H9 (cell line): ENCODE results near the gene PRRX2. TPM values are rescaled to one million over a fixed set of nuclear protein-coding genes. Genes with fewer than 3 reads are reported as not detected.

Source experiments
- DNase-seq: peaks from one replicate; pipeline ENCODE4 v3.0.0-alpha.2; 2017
- H2AFZ ChIP-seq: one replicate; pipeline ENCODE4 v1.6.1; 2013; ENCODE audit warnings: mild to moderate bottlenecking, low read length, control low read depth, moderate library complexity
- H2AK5ac ChIP-seq: 2 replicates; pipeline ENCODE4 v1.6.1; 2013; ENCODE audit warnings: low read length, control low read depth, mixed read lengths; ENCODE audit not compliant: insufficient read length
- H2BK120ac ChIP-seq: one replicate; pipeline ENCODE4 v1.6.1; 2013; ENCODE audit warnings: low read depth, mild to moderate bottlenecking, low read length, control low read depth, inconsistent platforms; ENCODE audit not compliant: poor library complexity, severe bottlenecking
- H2BK12ac ChIP-seq: 2 replicates; pipeline ENCODE4 v1.6.1; 2013; ENCODE audit warnings: low read length, control low read depth, mixed read lengths, low read depth; ENCODE audit not compliant: insufficient read length
- H2BK15ac ChIP-seq: 2 replicates; pipeline ENCODE4 v1.6.1; 2013; ENCODE audit warnings: low read depth, low read length, control low read depth
- H2BK20ac ChIP-seq: one replicate; pipeline ENCODE4 v1.6.1; 2013; ENCODE audit warnings: low read depth, mild to moderate bottlenecking, low read length, control low read depth, inconsistent platforms; ENCODE audit not compliant: poor library complexity, severe bottlenecking
- H2BK5ac ChIP-seq: 2 replicates; pipeline ENCODE4 v1.6.1; 2013; ENCODE audit warnings: low read length, control low read depth, mixed read lengths; ENCODE audit not compliant: insufficient read length
- H3K14ac ChIP-seq: 2 replicates; pipeline ENCODE4 v1.6.1; 2013; ENCODE audit warnings: low read length, control low read depth; ENCODE audit not compliant: insufficient read depth
- H3K18ac ChIP-seq: 2 replicates; pipeline ENCODE4 v1.6.1; 2013; ENCODE audit warnings: low read depth, mild to moderate bottlenecking, mixed read lengths, low read length, control low read depth; ENCODE audit not compliant: insufficient read length
- H3K23ac ChIP-seq: 2 replicates; pipeline ENCODE4 v1.6.1; 2013; ENCODE audit warnings: low read length, control low read depth, mixed read lengths, low read depth; ENCODE audit not compliant: insufficient read length
- H3K23me2 ChIP-seq: 2 replicates; pipeline ENCODE4 v1.6.1; 2013; ENCODE audit warnings: low read depth, mild to moderate bottlenecking, mixed read lengths, low read length, control low read depth; ENCODE audit not compliant: insufficient read length, poor library complexity, severe bottlenecking
- H3K27ac ChIP-seq: 2 replicates; pipeline ENCODE4 v1.5.1; 2013; ENCODE audit warnings: low read length, control low read depth, mixed read lengths, low read depth; ENCODE audit not compliant: insufficient read length
- H3K27me3 ChIP-seq: 2 replicates; pipeline ENCODE4 v1.6.1; 2013; ENCODE audit warnings: low read length, control low read depth, inconsistent platforms; ENCODE audit not compliant: insufficient read depth
- H3K4ac ChIP-seq: 2 replicates; pipeline ENCODE4 v1.6.1; 2013; ENCODE audit warnings: low read depth, mild to moderate bottlenecking, control low read depth, inconsistent platforms, low read length, moderate library complexity
- H3K4me1 ChIP-seq: 2 replicates; pipeline ENCODE4 v1.6.1; 2013; ENCODE audit warnings: low read length, control low read depth, inconsistent platforms; ENCODE audit not compliant: insufficient read depth
- H3K4me2 ChIP-seq: 2 replicates; pipeline ENCODE4 v1.6.1; 2013; ENCODE audit warnings: low read length, control low read depth, mixed read lengths; ENCODE audit not compliant: insufficient read length, insufficient read depth
- H3K56ac ChIP-seq: 2 replicates; pipeline ENCODE4 v1.6.1; 2013; ENCODE audit warnings: low read depth, mild to moderate bottlenecking, mixed read lengths, low read length, control low read depth; ENCODE audit not compliant: insufficient read length
- H3K79me1 ChIP-seq: 2 replicates; pipeline ENCODE4 v1.6.1; 2013; ENCODE audit warnings: low read depth, mild to moderate bottlenecking, moderate library complexity, low read length, control low read depth, inconsistent platforms; ENCODE audit not compliant: insufficient read depth, poor library complexity, severe bottlenecking
- H3K79me2 ChIP-seq: 2 replicates; pipeline ENCODE4 v1.6.1; 2013; ENCODE audit warnings: low read length, control low read depth, inconsistent platforms; ENCODE audit not compliant: insufficient read depth
- H3K9ac ChIP-seq: 2 replicates; pipeline ENCODE4 v1.6.1; 2013; ENCODE audit warnings: low read length, control low read depth, mixed read lengths; ENCODE audit not compliant: insufficient read length; ENCODE audit errors: extremely low read depth
- H3K9me3 ChIP-seq: one replicate; pipeline ENCODE4 v1.6.1; 2013; ENCODE audit warnings: low read depth, low read length, inconsistent platforms; ENCODE audit not compliant: control insufficient read depth
- H3T11ph ChIP-seq: one replicate; pipeline ENCODE4 v1.6.1; 2013; ENCODE audit warnings: mild to moderate bottlenecking, low read length, control low read depth, inconsistent platforms
- H4K20me1 ChIP-seq: one replicate; pipeline ENCODE4 v1.6.1; 2013; ENCODE audit not compliant: control insufficient read depth, insufficient read length, insufficient read depth
- H4K5ac ChIP-seq: 2 replicates; pipeline ENCODE4 v1.6.1; 2013; ENCODE audit warnings: low read depth, mild to moderate bottlenecking, mixed read lengths, low read length, control low read depth; ENCODE audit not compliant: insufficient read length
- H4K8ac ChIP-seq: replicated peaks from 2 replicates; pipeline ENCODE4 v1.6.1; 2013; ENCODE audit warnings: low read length, control low read depth, mixed read lengths, low read depth; ENCODE audit not compliant: insufficient read length
- H4K91ac ChIP-seq: 2 replicates; pipeline ENCODE4 v1.6.1; 2013; ENCODE audit warnings: low read depth, mild to moderate bottlenecking, moderate library complexity, mixed read lengths, low read length, control low read depth; ENCODE audit not compliant: insufficient read length
- H3K27ac Mint-ChIP-seq, 3 experiments: 2 replicates in 2 of 3; 3 replicates in 1 of 3; pipeline ENCODE4 v1.8.0; 2020 to 2021; ENCODE audit warnings: mixed read lengths in 3 of 3, mild to moderate bottlenecking in 1 of 3, moderate library complexity in 1 of 3
- H3K27me3 Mint-ChIP-seq: 2 replicates; pipeline ENCODE4 v1.8.0; 2021; ENCODE audit warnings: low read depth, mild to moderate bottlenecking, moderate library complexity, mixed read lengths
- H3K36me3 Mint-ChIP-seq, 3 experiments: 2 replicates in 2 of 3; 3 replicates in 1 of 3; pipeline ENCODE4 v1.8.0; 2020 to 2021; ENCODE audit warnings: low read depth in 3 of 3, mixed read lengths in 3 of 3; ENCODE audit not compliant: insufficient read depth in 1 of 3
- H3K4me1 Mint-ChIP-seq, 2 experiments: 2 replicates each; pipeline ENCODE4 v1.8.0; 2020; ENCODE audit warnings: mixed read lengths in 2 of 2
- H3K4me3 Mint-ChIP-seq, 2 experiments: 2 replicates in 1 of 2; 3 replicates in 1 of 2; pipeline ENCODE4 v1.8.0; 2020 to 2021; ENCODE audit warnings: mild to moderate bottlenecking in 2 of 2, mixed read lengths in 2 of 2, moderate library complexity in 1 of 2
- H3K9me3 Mint-ChIP-seq, 2 experiments: 2 replicates in 1 of 2; 3 replicates in 1 of 2; pipeline ENCODE4 v1.8.0; 2020; ENCODE audit warnings: mild to moderate bottlenecking in 2 of 2, mixed read lengths in 2 of 2, moderate library complexity in 1 of 2
- WGBS: extraction: QIAGEN DNeasy Blood & Tissue Kit; methylation state at CpG from one replicate; pipeline ENCODE4 v1.1.7; 2013; ENCODE audit warnings: missing lambda C conversion rate, low lambda C conversion rate, mixed read lengths; ENCODE audit not compliant: insufficient read length; ENCODE audit errors: extremely low coverage; 5-methylcytosine and 5-hydroxymethylcytosine counted together
- total RNA-seq: library from RNA; stranded (reverse); gene quantifications from 2 replicates; pipeline ENCODE4 v1.2.1, GENCODE V29; 2021
- TF ChIP-seq, protein P1 (sequence below): fragments of 200-600 bp; sonication (generic); conservative IDR thresholded peaks from 3 replicates; pipeline ENCODE4 v1.8.0; 2021; ENCODE audit warnings: antibody characterized with exemption, mild to moderate bottlenecking

The PRRX2 gene
- total RNA-seq, 1 experiment from 2014 or later: 3.9 TPM

DNA sequence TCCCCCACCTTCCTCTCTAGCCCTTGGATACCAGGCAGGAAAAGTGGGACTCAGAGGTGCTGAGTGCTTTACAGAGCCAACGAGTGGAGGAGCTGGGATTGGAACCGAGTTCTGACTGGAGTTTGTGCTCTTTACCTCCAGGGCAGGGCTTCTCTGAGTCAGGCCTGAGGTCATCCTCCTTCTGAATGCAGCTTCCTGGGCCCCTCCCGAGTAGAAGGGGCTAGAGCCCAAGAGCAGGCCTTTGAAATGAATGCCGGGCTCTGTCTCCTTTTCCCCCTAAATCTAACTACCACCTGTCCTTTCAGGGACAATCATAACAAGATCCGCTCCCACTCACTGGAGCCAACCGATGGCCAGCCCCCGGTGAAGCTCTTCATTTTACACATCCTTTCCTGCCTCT lies 74.7 kb downstream of the PRRX2 start:
- no peak overlapping the region for H4K5ac ChIP-seq
- H2BK15ac ChIP-seq: no peak overlapping the region
- Mint-ChIP-seq H3K4me3 (no peak overlapping the region), H3K27ac (no peak overlapping the region; a peak in 2 of 7 replicates), H3K4me1 (peaks cover 2 to 5% of the 10 kb centered on the region in 2 experiments; a peak in 3 of 4 replicates), H3K27me3 (peaks cover 12% of the 10 kb centered on the region), H3K36me3 (no peaks in the 10 kb centered on the region), H3K9me3 (no peaks in the 10 kb centered on the region)
- WGBS: no CpG with 5 or more reads among the region's 7 CpGs
- H4K20me1 ChIP-seq: no peaks in the 10 kb centered on the region
- TF ChIP-seq, protein P1, sequence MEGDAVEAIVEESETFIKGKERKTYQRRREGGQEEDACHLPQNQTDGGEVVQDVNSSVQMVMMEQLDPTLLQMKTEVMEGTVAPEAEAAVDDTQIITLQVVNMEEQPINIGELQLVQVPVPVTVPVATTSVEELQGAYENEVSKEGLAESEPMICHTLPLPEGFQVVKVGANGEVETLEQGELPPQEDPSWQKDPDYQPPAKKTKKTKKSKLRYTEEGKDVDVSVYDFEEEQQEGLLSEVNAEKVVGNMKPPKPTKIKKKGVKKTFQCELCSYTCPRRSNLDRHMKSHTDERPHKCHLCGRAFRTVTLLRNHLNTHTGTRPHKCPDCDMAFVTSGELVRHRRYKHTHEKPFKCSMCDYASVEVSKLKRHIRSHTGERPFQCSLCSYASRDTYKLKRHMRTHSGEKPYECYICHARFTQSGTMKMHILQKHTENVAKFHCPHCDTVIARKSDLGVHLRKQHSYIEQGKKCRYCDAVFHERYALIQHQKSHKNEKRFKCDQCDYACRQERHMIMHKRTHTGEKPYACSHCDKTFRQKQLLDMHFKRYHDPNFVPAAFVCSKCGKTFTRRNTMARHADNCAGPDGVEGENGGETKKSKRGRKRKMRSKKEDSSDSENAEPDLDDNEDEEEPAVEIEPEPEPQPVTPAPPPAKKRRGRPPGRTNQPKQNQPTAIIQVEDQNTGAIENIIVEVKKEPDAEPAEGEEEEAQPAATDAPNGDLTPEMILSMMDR: no peak
- no peak overlapping the region for H2AK5ac ChIP-seq
- H3K23me2 ChIP-seq: peaks cover 4% of the 10 kb centered on the region
- H3K14ac ChIP-seq: no peak overlapping the region
- H4K91ac ChIP-seq: no peak overlapping the region
- no peak overlapping the region for H2BK5ac ChIP-seq
- no peaks in the 10 kb centered on the region for H3K4me1 ChIP-seq
- H2AFZ ChIP-seq: no peak overlapping the region
- no peak overlapping the region for H4K8ac ChIP-seq
- no peak for DNase-seq
- H3K79me1 ChIP-seq: no peaks in the 10 kb centered on the region
- H3K56ac ChIP-seq: no peak overlapping the region
- no peak overlapping the region for H2BK12ac ChIP-seq
- no peaks in the 10 kb centered on the region for H3K9me3 ChIP-seq
- no peaks in the 10 kb centered on the region for H3K79me2 ChIP-seq
- H3K27ac ChIP-seq: no peak overlapping the region
- H3K4me2 ChIP-seq: no peak overlapping the region
- H3K9ac ChIP-seq: no peak overlapping the region
- H3K18ac ChIP-seq: no peak overlapping the region
- H2BK120ac ChIP-seq: no peak overlapping the region
- no peaks in the 10 kb centered on the region for H3K27me3 ChIP-seq
- H2BK20ac ChIP-seq: no peak overlapping the region
- H3T11ph ChIP-seq: no peak overlapping the region
- H3K4ac ChIP-seq: no peak overlapping the region
- H3K23ac ChIP-seq: no peak overlapping the region
